IMR-90 (cell line): ENCODE data around the gene FAM53B. TPM values are rescaled to one million over a fixed set of nuclear protein-coding genes. Genes with fewer than 3 reads are reported as not detected.

Experiments
- ATAC-seq: fragments of 200-7000 bp; cut with Tn5 transposase; 2 replicates; pipeline ENCODE4 v1.9.1; 2020; ENCODE audit warnings: low read depth, mild to moderate bottlenecking, moderate library complexity
- BruUV-seq: library from RNA; stranded (reverse); fragments of 400-500 nt; replicated peaks from 2 replicates; lab custom pipeline; 2021; lab: Mats Ljungman, UMichigan
- CTCF ChIA-PET: fragments of 300-600 bp; formaldehyde crosslinking; extraction: SDS; loops from one replicate; lab custom pipeline; 2021; ENCODE audit warnings: antibody characterized with exemption; lab: Yijun Ruan, JAX
- POLR2A ChIA-PET: fragments of 300-600 bp; sonication (Branson Sonifier 250); formaldehyde crosslinking; loops from one replicate; lab custom pipeline; 2022; ENCODE audit warnings: antibody characterized with exemption; ENCODE audit not compliant: unreplicated experiment; lab: Charles Lee
- DNase-seq: peaks from one replicate; pipeline ENCODE4 v3.0.0; 2013
- H2AFZ ChIP-seq: replicated peaks from 2 replicates; pipeline ENCODE3; 2013; ENCODE audit warnings: low read length, mild to moderate bottlenecking; ENCODE audit not compliant: poor library complexity
- H2AK5ac ChIP-seq: 2 replicates; pipeline ENCODE4 v1.6.1; 2013; ENCODE audit warnings: low read depth, low read length, inconsistent platforms
- H2AK9ac ChIP-seq: replicated peaks from 2 replicates; pipeline ENCODE3; 2013; ENCODE audit warnings: mild to moderate bottlenecking, low read depth, low read length, moderate library complexity; ENCODE audit not compliant: poor library complexity
- H2BK120ac ChIP-seq: 2 replicates; pipeline ENCODE4 v1.6.1; 2013; ENCODE audit warnings: low read depth, low read length, inconsistent platforms
- H2BK15ac ChIP-seq: 3 replicates; pipeline ENCODE4 v1.6.1; 2013; ENCODE audit warnings: low read depth, low read length, inconsistent platforms
- H2BK20ac ChIP-seq: 2 replicates; pipeline ENCODE4 v1.6.1; 2013; ENCODE audit warnings: low read depth, mild to moderate bottlenecking, inconsistent platforms, low read length, moderate library complexity
- H2BK5ac ChIP-seq: 2 replicates; pipeline ENCODE4 v1.6.1; 2013; ENCODE audit warnings: mild to moderate bottlenecking, low read depth, low read length, inconsistent platforms; ENCODE audit not compliant: poor library complexity, severe bottlenecking
- H3K14ac ChIP-seq: replicated peaks from 2 replicates; pipeline ENCODE4 v1.6.1; 2013; ENCODE audit warnings: low read depth, low read length, inconsistent platforms
- H3K18ac ChIP-seq: 2 replicates; pipeline ENCODE4 v1.6.1; 2013; ENCODE audit warnings: low read depth, low read length, control low read depth
- H3K23ac ChIP-seq: 2 replicates; pipeline ENCODE4 v1.6.1; 2013; ENCODE audit warnings: low read depth, low read length, inconsistent platforms
- H3K27ac ChIP-seq: 2 replicates; pipeline ENCODE4 v1.5.1; 2013; ENCODE audit warnings: mild to moderate bottlenecking, control low read depth, low read length; ENCODE audit not compliant: insufficient read depth
- H3K27me3 ChIP-seq: 2 replicates; pipeline ENCODE4 v1.6.1; 2013; ENCODE audit warnings: low read length; ENCODE audit not compliant: control insufficient read depth, insufficient read depth
- H3K36me3 ChIP-seq: 2 replicates; pipeline ENCODE4 v1.6.1; 2013; ENCODE audit warnings: low read length, mixed read lengths; ENCODE audit not compliant: control insufficient read depth, insufficient read depth
- H3K4ac ChIP-seq: 2 replicates; pipeline ENCODE4 v1.6.1; 2013; ENCODE audit warnings: low read depth, low read length, inconsistent platforms
- H3K4me1 ChIP-seq: 2 replicates; pipeline ENCODE4 v1.6.1; 2013; ENCODE audit warnings: low read length, mixed read lengths; ENCODE audit not compliant: control insufficient read depth, insufficient read depth
- H3K4me2 ChIP-seq: 2 replicates; pipeline ENCODE4 v1.6.1; 2013; ENCODE audit warnings: low read depth, mild to moderate bottlenecking, control low read depth, low read length, moderate library complexity
- H3K4me3 ChIP-seq: 2 replicates; pipeline ENCODE4 v1.5.1; 2013; ENCODE audit warnings: low read depth, mild to moderate bottlenecking, control low read depth, low read length, moderate library complexity; ENCODE audit not compliant: insufficient read depth
- H3K56ac ChIP-seq: 2 replicates; pipeline ENCODE4 v1.6.1; 2013; ENCODE audit warnings: low read length, inconsistent platforms; ENCODE audit not compliant: insufficient read depth; ENCODE audit errors: extremely low read depth
- H3K79me1 ChIP-seq, 2 experiments: 2 replicates each; pipeline ENCODE4 v1.6.1; 2013; ENCODE audit warnings: low read length in 2 of 2, inconsistent platforms in 1 of 2, low read depth in 1 of 2
- H3K9ac ChIP-seq: 2 replicates; pipeline ENCODE4 v1.6.1; 2013; ENCODE audit warnings: low read depth, low read length, control low read depth
- H3K9me1 ChIP-seq: 2 replicates; pipeline ENCODE4 v1.6.1; 2013; ENCODE audit warnings: low read length, inconsistent platforms; ENCODE audit not compliant: insufficient read depth
- H3K9me3 ChIP-seq: 2 replicates; pipeline ENCODE4 v1.6.1; 2013; ENCODE audit warnings: low read length; ENCODE audit not compliant: control insufficient read depth, insufficient read depth
- H4K20me1 ChIP-seq: 2 replicates; pipeline ENCODE4 v1.6.1; 2013; ENCODE audit warnings: low read length, inconsistent platforms; ENCODE audit not compliant: insufficient read depth
- H4K5ac ChIP-seq: 2 replicates; pipeline ENCODE4 v1.6.1; 2013; ENCODE audit warnings: mild to moderate bottlenecking, low read depth, low read length, control low read depth
- H4K8ac ChIP-seq, 2 experiments: 2 replicates each; pipeline ENCODE4 v1.6.1; 2013; ENCODE audit warnings: low read depth in 2 of 2, low read length in 2 of 2, control low read depth in 1 of 2, inconsistent platforms in 1 of 2
- H4K91ac ChIP-seq: 2 replicates; pipeline ENCODE4 v1.6.1; 2013; ENCODE audit warnings: low read depth, low read length, inconsistent platforms; ENCODE audit not compliant: insufficient read depth
- BHLHE40 ChIP-seq: fragments of 150-350 bp; IDR thresholded peaks from 2 replicates; pipeline ENCODE4 v1.6.1; 2016; ENCODE audit warnings: mild to moderate bottlenecking, low read depth, low read length
- CHD1 ChIP-seq: IDR thresholded peaks from 2 replicates; pipeline ENCODE4 v1.6.1; 2012; ENCODE audit warnings: low read depth, low read length, improper control_type of control experiment
- CTCF ChIP-seq: conservative IDR thresholded peaks from 2 replicates; pipeline ENCODE4 v1.5.1; 2012; ENCODE audit warnings: mild to moderate bottlenecking, low read depth, low read length, improper control_type of control experiment
- ELK1 ChIP-seq: fragments of 150-350 bp; IDR thresholded peaks from 2 replicates; pipeline ENCODE4 v1.6.1; 2016; ENCODE audit warnings: low read depth, mild to moderate bottlenecking, low read length, moderate library complexity, borderline replicate concordance
- MAZ ChIP-seq: IDR thresholded peaks from 2 replicates; pipeline ENCODE4 v1.6.1; 2012; ENCODE audit warnings: low read depth, mild to moderate bottlenecking, low read length, improper control_type of control experiment, moderate library complexity, borderline replicate concordance
- MXI1 ChIP-seq: IDR thresholded peaks from 2 replicates; pipeline ENCODE4 v1.6.1; 2012; ENCODE audit warnings: low read depth, mild to moderate bottlenecking, low read length, moderate library complexity, borderline replicate concordance
- POLR2A ChIP-seq: IDR thresholded peaks from 2 replicates; pipeline ENCODE4 v1.6.1; 2012; ENCODE audit warnings: mild to moderate bottlenecking, low read depth, low read length
- RAD21 ChIP-seq: IDR thresholded peaks from 2 replicates; pipeline ENCODE4 v1.6.1; 2012; ENCODE audit warnings: low read length, improper control_type of control experiment
- RFX5 ChIP-seq: IDR thresholded peaks from 2 replicates; pipeline ENCODE4 v1.8.0; 2012; ENCODE audit warnings: low read depth, mild to moderate bottlenecking, low read length, moderate library complexity
- USF2 ChIP-seq: fragments of 150-350 bp; IDR thresholded peaks from 2 replicates; pipeline ENCODE4 v1.6.1; 2017; ENCODE audit warnings: mild to moderate bottlenecking, antibody characterized with exemption, low read length, low read depth
- WGBS, 2 experiments: methylation state at CpG; one replicate each; pipeline versions ENCODE4 v1.1.5 to v1.1.7; 2013; ENCODE audit warnings: missing lambda C conversion rate in 2 of 2; ENCODE audit not compliant: insufficient read length in 1 of 2; ENCODE audit errors: extremely low coverage in 2 of 2; 5-methylcytosine and 5-hydroxymethylcytosine counted together
- dilution Hi-C: fragments of 300-500 bp; cut with HindIII; formaldehyde crosslinking; loops from one replicate; pipeline ENCODE4 v1.14.3; 2018; ENCODE audit warnings: low sequenced_read_pairs; ENCODE audit not compliant: unreplicated experiment
- in situ Hi-C: fragments of 300-500 bp; cut with MboI; formaldehyde crosslinking; loops from 3 replicates; pipeline ENCODE4 v1.14.3; 2019; ENCODE audit warnings: low sequenced_read_pairs, inconsistent platforms, mixed read lengths
- intact Hi-C: fragments of 100-400 bp; cut with micrococcal nuclease; formaldehyde crosslinking; loops from 2 replicates; pipeline ENCODE4 v1.10.0; 2022
- polyA plus RNA-seq, 3 experiments: library from polyadenylated mRNA; depleted of rRNA; stranded (reverse); fragments of >200 nt; gene quantifications; 2 replicates each; pipeline ENCODE4 v1.2.3, GENCODE V29; 2012; ENCODE audit warnings: low replicate concordance in 1 of 3
- total RNA-seq: library from RNA; depleted of rRNA; stranded (reverse); fragments of >200 nt; gene quantifications from 2 replicates; pipeline ENCODE4 v1.2.3, GENCODE V29; 2012

The FAM53B gene
- total and polyA plus RNA-seq, 2 of the 4 experiments (the other 2 are of a cell fraction): 3.8 to 5.7 TPM

GRCh38 chr10:124598196-124598595 is 146.0 kb downstream of the FAM53B start:
- dilution Hi-C loops (no loop called here), intact Hi-C loops (no loop called here), in situ Hi-C loops (no loop called here)
- 76% methylated on average over 5 of the region's 6 CpGs; no CpG with 5 or more reads in 1 of the 2 experiments for WGBS, 2 experiments
- Histone ChIP-seq H2BK120ac (no peak overlapping the region), H3K36me3 (no peaks in the 10 kb centered on the region), H3K4me2 (no peak overlapping the region), H3K9me3 (no peaks in the 10 kb centered on the region), H3K4me1 (no peaks in the 10 kb centered on the region), H3K27ac (no peak overlapping the region), H3K4ac (no peak overlapping the region), H4K91ac (no peak overlapping the region), H3K23ac (no peak overlapping the region), H2AK9ac (no peak overlapping the region), H3K4me3 (no peak overlapping the region), H3K9me1 (no peaks in the 10 kb centered on the region), H3K14ac (no peak overlapping the region), H4K20me1 (no peaks in the 10 kb centered on the region), H3K79me1 (no peaks in the 10 kb centered on the region), H2BK5ac (no peak overlapping the region), H4K5ac (no peak overlapping the region), H2BK20ac (no peak overlapping the region), H2AFZ (no peak overlapping the region), H3K9ac (no peak overlapping the region), H3K18ac (no peak overlapping the region), H3K27me3 (peaks cover 4% of the 10 kb centered on the region; the same call in 1 of the 2 replicates), H2AK5ac (no peak overlapping the region), H2BK15ac (no peak overlapping the region), H4K8ac (no peak overlapping the region), H3K56ac (no peak overlapping the region)
- DNase-seq (no peak), ATAC-seq (no peak)
- BruUV-seq: no TSS peak
- CTCF ChIA-PET: no interaction called here
- POLR2A ChIA-PET: no interaction called here
- TF ChIP-seq CHD1: no peak
- no peak for TF ChIP-seq RFX5
- TF ChIP-seq POLR2A: no peak
- no peak for TF ChIP-seq BHLHE40
- TF ChIP-seq ELK1: no peak
- TF ChIP-seq USF2: no peak
- TF ChIP-seq CTCF: no peak
- no peak for TF ChIP-seq MXI1
- TF ChIP-seq MAZ: no peak
- TF ChIP-seq RAD21: no peak
